ENCODE results near the gene ZNF558.

ZNF558 gene

GRCh38 chr19:8814176-8814575 lies 17.9 kb downstream of the ZNF558 start:
- TF ChIP-seq POLR2AphosphoS5 (IDR thresholded peaks at IDR 0.05; ENCODE audit: low read depth, low read length) (no peak), SIN3A (IDR thresholded peaks at IDR 0.05; ENCODE audit: borderline replicate concordance, insufficient read depth, low read length) (no peak), FOXP2 (optimal IDR thresholded peaks at IDR 0.05; ENCODE audit: borderline replicate concordance, extremely low read depth, extremely low read length, insufficient read depth) (no peak), TAF1 (IDR thresholded peaks at IDR 0.05; ENCODE audit: borderline replicate concordance, insufficient read depth, low read length) (no peak), REST (IDR thresholded peaks at IDR 0.05; ENCODE audit: insufficient read depth in 1 of 2, low read depth in 2 of 2, low read length in 2 of 2) (no peak)

GRCh38 chr19:8811315-8812172 lies 20.6 kb downstream of the ZNF558 start:
- TF ChIP-seq POLR2AphosphoS5 (IDR thresholded peaks at IDR 0.05; ENCODE audit: low read depth, low read length) (no peak), SIN3A (IDR thresholded peaks at IDR 0.05; ENCODE audit: borderline replicate concordance, insufficient read depth, low read length) (no peak), FOXP2 (optimal IDR thresholded peaks at IDR 0.05; ENCODE audit: borderline replicate concordance, extremely low read depth, extremely low read length, insufficient read depth) (no peak), TAF1 (IDR thresholded peaks at IDR 0.05; ENCODE audit: borderline replicate concordance, insufficient read depth, low read length) (no peak), REST (IDR thresholded peaks at IDR 0.05; ENCODE audit: insufficient read depth in 1 of 2, low read depth in 2 of 2, low read length in 2 of 2) (no peak)

- TF ChIP-seq FOXP2 (optimal IDR thresholded peaks at IDR 0.05; ENCODE audit: borderline replicate concordance, extremely low read depth, extremely low read length, insufficient read depth) = no peak
- no peak for TF ChIP-seq SIN3A (IDR thresholded peaks at IDR 0.05; ENCODE audit: borderline replicate concordance, insufficient read depth, low read length)
- TF ChIP-seq POLR2AphosphoS5 (IDR thresholded peaks at IDR 0.05; ENCODE audit: low read depth, low read length) = no peak
- TF ChIP-seq TAF1 (IDR thresholded peaks at IDR 0.05; ENCODE audit: borderline replicate concordance, insufficient read depth, low read length) = no peak
These were observed 25.4 kb downstream of the ZNF558 start for GRCh38 chr19:8806661-8807060.

GRCh38 chr19:8794823-8795222 lies 37.3 kb downstream of the ZNF558 start:
- TF ChIP-seq SIN3A (IDR thresholded peaks at IDR 0.05; ENCODE audit: borderline replicate concordance, insufficient read depth, low read length) (no peak), FOXP2 (optimal IDR thresholded peaks at IDR 0.05; ENCODE audit: borderline replicate concordance, extremely low read depth, extremely low read length, insufficient read depth) (no peak), REST (IDR thresholded peaks at IDR 0.05; ENCODE audit: insufficient read depth in 1 of 2, low read depth in 2 of 2, low read length in 2 of 2) (no peak)

All from PFSK-1 (cell line).